ENCODE results near the gene MRTFB.
"Not testable (repeated sequence)": the region's sequence is repeated elsewhere in the genome, so short reads cannot be mapped to it uniquely, and the experiment has no call there.

MRTFB gene

GRCh38 chr16:14070877-14071575 is at the start of gene MRTFB:
MRTFB (plus strand) TSS chr16:14071319; CDS start chr16:14140607, 69,288 bp downstream.
- DNase-seq, result peak; percentile 70 to 75

GRCh38 chr16:14023526-14023925 is 47.6 kb upstream of the MRTFB start:
- not testable (repeated sequence) for DNase-seq

- DNase-seq, result no peak
These were observed 46.8 kb upstream of the MRTFB start for GRCh38 chr16:14024283-14024682.

DNA sequence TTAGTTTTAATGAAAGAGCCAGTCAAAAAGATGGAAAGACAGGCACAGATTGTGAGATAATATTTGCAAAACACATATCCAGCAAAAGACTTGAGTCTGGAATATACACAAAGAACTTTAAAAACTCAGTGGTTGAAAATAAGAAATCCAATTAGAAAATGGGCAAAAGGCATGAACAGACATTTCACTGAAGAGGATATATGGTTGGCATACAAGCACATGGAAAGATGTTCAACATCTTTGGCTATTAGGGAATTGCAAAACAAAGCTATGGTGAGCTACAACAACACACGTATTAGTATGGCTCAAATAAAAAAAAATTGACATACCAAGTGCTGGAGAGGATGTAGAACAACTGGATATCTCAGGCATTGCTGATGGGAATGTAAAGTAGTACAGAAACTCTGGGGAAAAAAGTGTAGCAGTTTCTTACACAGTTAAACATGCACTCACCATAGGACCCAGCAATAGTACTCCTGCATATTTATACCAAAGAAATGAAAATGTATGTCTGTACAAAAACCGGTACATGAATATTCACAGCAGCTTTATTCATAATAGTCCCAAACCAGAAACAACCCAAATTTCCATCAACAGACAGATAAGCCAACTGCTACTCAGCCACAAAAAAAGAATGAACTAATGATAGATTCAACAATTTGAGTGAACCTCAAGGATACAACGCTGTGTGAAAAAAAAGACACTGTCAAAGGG is 44.4 kb upstream of the MRTFB start:
- DNase-seq, result no peak

- no peak for DNase-seq
These were observed 42.9 kb upstream of the MRTFB start for GRCh38 chr16:14028202-14028601.

GRCh38 chr16:14029658-14030057 is 41.5 kb upstream of the MRTFB start:
- no peak for DNase-seq

GRCh38 chr16:14035092-14035491 is 36.0 kb upstream of the MRTFB start:
- DNase-seq, result no peak

- no peak for DNase-seq
These were observed 34.2 kb upstream of the MRTFB start for GRCh38 chr16:14036889-14037288.

- DNase-seq, result no peak
These were observed 33.2 kb upstream of the MRTFB start for GRCh38 chr16:14037960-14038359.

- DNase-seq, result no peak
These were observed 30.0 kb upstream of the MRTFB start for GRCh38 chr16:14041164-14041563.

GRCh38 chr16:14042706-14043105 is 28.4 kb upstream of the MRTFB start:
- DNase-seq, result no peak

DNA sequence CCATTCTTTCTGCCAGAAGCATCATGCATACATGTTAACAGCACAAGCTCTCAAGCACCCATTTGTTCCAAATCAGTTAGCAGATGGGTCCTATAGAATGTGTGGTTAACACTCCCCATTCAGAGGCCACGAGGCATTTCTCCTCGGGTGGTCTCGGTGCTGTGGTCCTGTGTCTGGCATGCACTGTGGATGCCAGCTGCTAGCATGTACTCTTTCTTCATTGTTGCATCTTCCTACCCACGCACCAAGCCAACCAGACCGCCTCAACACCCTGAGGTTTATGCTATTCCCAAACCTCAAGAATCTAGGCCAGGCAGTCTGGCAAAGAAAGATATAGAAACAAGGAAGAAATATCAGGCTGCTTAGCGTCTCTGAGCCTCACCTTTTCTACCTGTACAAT is 27.8 kb upstream of the MRTFB start:
- no peak for DNase-seq

- no peak for DNase-seq
These were observed 27.3 kb upstream of the MRTFB start for GRCh38 chr16:14043793-14044192.

DNA sequence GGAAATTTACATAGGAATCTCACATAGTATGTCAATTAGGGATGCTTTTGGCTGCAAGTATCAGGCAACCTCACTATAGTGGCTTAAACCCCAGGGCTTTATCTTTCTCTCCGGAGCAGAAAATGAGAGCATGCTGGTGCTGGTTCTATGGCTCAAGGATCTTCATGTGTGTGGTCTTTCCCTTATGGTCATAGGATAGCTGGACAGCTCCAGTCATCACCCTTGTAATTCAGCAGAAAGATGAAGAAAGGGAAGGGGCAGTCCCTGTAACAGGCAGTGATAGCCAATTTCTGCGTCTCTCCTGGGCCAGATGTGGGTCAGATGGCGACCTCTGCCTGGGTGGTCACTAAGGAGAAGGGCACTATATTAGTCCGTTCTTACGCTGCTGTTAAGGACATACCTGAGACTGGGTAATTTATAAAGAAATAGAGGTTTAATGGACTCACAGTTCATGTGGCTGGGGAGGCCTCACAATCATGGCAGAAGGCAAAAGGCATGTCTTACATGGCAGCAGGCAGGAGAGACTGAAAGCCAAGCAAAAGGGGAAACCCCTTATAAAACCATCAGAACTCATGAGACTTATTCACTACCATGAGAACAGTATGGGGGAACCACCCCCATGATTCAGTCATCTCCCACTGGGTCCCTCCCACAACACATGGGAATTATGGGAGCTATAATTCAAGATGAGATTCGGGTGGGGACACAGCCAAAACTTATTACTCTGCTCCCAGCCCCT is 23.8 kb upstream of the MRTFB start:
- DNase-seq, result not testable (repeated sequence)

DNA sequence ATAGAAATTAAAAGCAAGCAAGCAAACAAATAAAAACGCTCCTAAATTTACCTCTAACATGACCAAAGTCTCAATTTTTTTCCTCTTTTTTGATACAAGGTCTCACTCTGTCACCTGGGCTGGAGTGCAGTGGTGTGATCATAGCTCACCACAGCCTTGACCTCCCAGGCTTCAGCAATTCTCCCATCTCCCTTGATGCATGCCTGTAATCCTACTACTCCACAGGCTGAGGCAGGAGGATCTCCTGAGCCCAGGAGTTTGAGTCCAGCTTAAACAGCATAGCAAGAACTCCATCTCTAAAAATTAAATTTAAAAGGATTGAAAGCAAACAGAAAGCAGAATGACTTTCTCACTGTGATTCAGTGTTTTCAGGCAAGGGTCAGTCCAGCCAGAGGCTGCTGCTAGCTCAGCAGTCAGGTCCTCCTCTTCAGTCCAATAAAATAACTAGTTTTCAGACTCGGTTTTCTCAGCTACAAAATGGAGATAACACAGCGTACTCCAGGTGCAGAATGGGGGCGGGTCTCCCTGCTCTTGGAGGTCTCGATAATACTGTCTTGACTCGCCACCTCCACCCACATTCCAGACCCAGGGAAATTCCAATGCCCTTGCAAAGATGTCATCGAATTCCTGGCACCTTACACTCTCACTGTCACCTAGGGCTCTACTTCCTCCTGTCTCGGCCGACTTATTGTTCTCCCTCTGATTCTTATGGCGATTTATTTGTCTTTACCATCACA is 20.7 kb upstream of the MRTFB start:
- no peak for DNase-seq

GRCh38 chr16:14051103-14051729 is 19.9 kb upstream of the MRTFB start:
- DNase-seq, result no peak

- DNase-seq, result no peak
These were observed 14.1 kb upstream of the MRTFB start for GRCh38 chr16:14056970-14057369.

DNA sequence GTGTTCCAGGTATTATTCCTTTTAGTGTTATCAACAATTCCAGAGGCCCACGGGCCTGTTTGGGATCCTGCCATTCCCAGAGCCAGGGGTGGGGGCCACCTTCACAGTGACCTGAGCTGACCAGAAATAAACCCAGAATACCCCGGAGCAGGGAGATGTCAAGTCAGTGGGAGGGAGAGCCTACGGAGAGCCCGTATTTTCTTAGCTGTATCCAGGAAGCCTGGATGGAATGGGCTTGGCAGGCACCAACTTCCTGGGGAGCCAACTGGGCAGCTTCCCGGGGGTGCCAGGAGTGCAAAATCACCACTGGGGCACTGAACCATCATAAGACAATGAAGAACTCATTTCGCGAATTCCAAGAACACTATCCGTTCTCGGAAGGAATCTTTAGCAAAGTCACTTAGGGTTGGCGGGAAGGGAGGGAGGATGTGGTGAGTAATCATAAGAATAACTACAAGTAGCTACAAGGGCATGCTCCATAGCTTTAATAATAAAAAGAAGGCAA is 13.2 kb upstream of the MRTFB start:
- DNase-seq, result no peak

DNA sequence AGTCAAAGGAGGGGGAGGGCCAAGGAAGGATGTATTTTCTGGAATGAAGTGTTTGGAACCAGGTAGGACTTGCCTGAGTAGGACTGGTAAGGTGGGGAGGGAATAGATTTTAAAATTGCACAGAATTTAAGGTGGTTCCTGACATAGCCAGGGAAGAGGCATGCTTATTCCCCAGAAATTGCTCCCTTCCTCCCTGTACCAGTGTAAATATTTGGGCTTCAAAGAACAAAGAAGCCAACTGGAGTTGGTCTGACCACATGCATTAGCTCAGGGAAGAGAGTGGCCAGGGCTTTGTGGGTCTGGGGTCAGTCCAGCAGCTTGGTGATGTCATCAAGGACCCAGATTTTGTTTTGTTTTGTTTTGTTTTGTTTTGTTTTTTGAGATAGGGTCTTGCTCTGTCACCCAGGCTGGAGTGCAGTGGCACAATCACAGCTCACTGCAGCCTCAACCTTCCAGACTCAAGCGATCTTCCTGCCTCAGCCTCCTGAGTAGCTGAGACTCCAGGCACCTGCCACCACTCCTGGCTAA is 9.3 kb upstream of the MRTFB start:
- no peak for DNase-seq

DNA sequence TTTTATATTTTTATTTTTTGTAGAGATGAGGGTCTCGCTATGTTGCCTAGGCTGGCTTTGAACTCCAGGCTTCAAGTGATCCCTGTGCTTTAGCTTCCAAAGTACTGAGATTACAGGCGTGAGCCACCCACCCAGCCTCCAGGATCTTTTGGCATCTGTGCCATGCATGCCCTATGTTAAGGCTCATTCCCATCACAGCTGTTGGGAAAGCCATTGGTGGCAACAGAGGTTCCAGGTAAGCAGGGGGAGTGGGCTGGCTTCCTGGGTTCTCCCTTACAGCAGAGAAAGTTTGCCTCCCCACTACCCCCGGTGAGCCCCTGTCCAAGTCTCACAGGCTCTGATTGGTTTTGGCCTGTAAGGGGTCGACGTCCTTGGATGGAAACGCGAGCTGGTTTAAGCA is 8.9 kb upstream of the MRTFB start:
- no peak for DNase-seq

DNA sequence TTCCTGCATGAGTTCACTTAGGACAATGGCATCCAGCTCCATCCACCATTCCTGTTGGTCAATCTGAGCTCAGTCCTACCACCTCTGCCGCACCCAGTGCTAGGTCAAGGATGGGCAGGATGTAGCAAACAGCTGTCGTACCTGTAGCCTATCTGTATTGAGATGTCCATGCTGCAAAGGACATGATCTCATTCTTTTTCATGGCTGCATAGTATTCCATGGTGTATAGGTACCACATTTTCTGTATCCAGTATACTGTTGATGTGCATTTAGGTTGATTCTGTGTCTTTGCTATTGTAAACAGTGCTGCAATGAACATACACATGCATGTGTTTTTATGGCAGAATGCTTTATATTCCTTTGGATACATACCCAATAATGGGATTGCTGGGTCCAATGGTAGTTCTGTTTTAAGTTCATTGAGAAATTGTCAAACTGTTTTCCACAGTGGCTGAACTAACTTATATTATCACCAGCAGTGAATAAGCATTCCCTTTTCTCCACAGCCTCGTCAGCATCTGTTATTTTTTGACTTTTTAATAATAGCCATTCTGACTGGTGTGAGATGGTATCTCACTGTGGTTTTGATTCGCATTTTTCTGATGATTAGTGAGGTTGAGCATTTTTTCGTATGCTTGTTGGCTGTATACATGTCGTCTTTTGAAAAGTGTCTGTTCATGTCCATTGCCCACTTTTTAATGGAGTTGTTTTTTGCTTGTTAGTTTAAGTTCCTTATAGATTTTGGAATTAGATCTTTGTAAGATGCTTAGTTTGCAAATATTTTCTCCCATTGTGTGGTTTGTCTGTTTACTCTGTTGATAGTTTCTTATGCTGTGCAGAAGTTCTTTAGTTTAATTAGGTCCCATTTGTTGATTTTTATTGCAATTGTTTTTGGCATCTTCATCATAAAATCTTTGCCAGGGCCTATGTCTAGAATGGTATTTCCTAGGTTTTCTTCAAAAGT is 7.2 kb upstream of the MRTFB start:
- DNase-seq, result no peak

Data from activated CD4-positive, alpha-beta T cell treated with anti-CD3 and anti-CD28 coated beads, Interleukin-2, amount 50 U/mL, for 4 hours (primary cell).